Nephron (organoid): Measurements from ENCODE around the gene RDX.

Experiments used
- H3K27ac Mint-ChIP-seq, 3 experiments: 2 replicates each; pipeline ENCODE4 v1.8.0; 2020; ENCODE audit warnings: mixed read lengths in 3 of 3, mild to moderate bottlenecking in 2 of 3, moderate library complexity in 1 of 3
- H3K27me3 Mint-ChIP-seq: 2 replicates; pipeline ENCODE4 v1.8.0; 2021; ENCODE audit warnings: low read depth, mild to moderate bottlenecking, moderate library complexity, mixed read lengths
- H3K36me3 Mint-ChIP-seq: 2 replicates; pipeline ENCODE4 v1.8.0; 2020; ENCODE audit warnings: low read depth, mixed read lengths
- H3K4me1 Mint-ChIP-seq: 2 replicates; pipeline ENCODE4 v1.8.0; 2020; ENCODE audit warnings: mixed read lengths
- H3K4me3 Mint-ChIP-seq, 3 experiments: 2 replicates each; pipeline ENCODE4 v1.8.0; 2020; ENCODE audit warnings: mild to moderate bottlenecking in 3 of 3, mixed read lengths in 3 of 3, moderate library complexity in 2 of 3
- H3K9me3 Mint-ChIP-seq: 2 replicates; pipeline ENCODE4 v1.8.0; 2020; ENCODE audit warnings: mixed read lengths
- TF ChIP-seq, protein P1 (sequence below), 3 experiments: fragments of 200-600 bp; sonication (generic); IDR thresholded peaks; one replicate each; pipeline ENCODE4 v1.5.0; 2021; ENCODE audit warnings: antibody characterized with exemption in 3 of 3; ENCODE audit not compliant: unreplicated experiment in 3 of 3

RDX gene

DNA sequence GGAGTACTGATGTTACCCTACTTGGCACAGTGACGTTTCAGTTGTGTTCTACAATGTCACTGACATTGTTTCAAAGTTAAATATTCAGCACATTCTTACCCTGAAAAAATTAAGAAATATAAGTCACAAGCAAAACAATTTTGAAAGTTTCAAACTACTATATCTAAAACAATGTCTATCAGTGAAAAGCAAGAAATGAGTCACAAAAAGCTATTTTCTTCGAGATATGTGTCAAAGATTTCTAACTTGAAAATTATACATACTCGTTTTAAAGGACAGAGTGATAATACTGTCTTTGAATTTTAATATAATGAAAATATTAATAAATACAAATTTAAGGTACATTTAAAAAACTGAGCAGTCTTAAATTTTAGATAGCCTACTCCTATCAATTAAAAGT, 42.9 kb downstream of the RDX start:
- H3K27ac Mint-ChIP-seq: no peak overlapping the region
- TF ChIP-seq, protein P1, sequence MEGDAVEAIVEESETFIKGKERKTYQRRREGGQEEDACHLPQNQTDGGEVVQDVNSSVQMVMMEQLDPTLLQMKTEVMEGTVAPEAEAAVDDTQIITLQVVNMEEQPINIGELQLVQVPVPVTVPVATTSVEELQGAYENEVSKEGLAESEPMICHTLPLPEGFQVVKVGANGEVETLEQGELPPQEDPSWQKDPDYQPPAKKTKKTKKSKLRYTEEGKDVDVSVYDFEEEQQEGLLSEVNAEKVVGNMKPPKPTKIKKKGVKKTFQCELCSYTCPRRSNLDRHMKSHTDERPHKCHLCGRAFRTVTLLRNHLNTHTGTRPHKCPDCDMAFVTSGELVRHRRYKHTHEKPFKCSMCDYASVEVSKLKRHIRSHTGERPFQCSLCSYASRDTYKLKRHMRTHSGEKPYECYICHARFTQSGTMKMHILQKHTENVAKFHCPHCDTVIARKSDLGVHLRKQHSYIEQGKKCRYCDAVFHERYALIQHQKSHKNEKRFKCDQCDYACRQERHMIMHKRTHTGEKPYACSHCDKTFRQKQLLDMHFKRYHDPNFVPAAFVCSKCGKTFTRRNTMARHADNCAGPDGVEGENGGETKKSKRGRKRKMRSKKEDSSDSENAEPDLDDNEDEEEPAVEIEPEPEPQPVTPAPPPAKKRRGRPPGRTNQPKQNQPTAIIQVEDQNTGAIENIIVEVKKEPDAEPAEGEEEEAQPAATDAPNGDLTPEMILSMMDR (IDR thresholded peaks at IDR 0.05; ENCODE audit: unreplicated experiment in 3 of 3): no peak
- H3K4me1 Mint-ChIP-seq: no peaks in the 10 kb centered on the region
- H3K27me3 Mint-ChIP-seq: no peaks in the 10 kb centered on the region
- H3K9me3 Mint-ChIP-seq: no peaks in the 10 kb centered on the region
- H3K4me3 Mint-ChIP-seq: no peak overlapping the region
- H3K36me3 Mint-ChIP-seq: peaks cover 40% of the 10 kb centered on the region

DNA sequence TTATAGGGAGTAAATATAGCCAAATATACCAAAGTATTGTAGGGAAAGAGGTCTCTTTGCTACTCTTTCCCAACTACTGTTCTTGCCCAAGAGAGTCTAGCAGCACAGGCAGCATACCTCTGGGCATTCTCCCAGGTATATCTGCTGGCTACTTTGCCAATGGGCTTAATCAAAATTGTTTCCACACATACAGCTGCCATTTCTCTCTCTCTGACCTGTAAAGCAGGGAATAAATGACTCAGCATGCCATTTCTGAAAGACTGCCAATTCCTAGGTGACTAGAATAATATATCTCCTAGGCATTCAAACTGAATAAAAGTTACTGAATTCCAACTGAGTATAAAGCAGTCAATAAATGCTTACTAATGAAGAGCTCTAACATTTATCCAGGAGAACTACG, 44.6 kb downstream of the RDX start:
- no peak overlapping the region for H3K27ac Mint-ChIP-seq
- H3K9me3 Mint-ChIP-seq: no peaks in the 10 kb centered on the region
- H3K4me1 Mint-ChIP-seq: no peaks in the 10 kb centered on the region
- H3K36me3 Mint-ChIP-seq: peaks cover 31% of the 10 kb centered on the region
- no peaks in the 10 kb centered on the region for H3K27me3 Mint-ChIP-seq
- TF ChIP-seq, protein P1 (IDR thresholded peaks at IDR 0.05; ENCODE audit: unreplicated experiment in 3 of 3): no peak
- H3K4me3 Mint-ChIP-seq: no peak overlapping the region

DNA sequence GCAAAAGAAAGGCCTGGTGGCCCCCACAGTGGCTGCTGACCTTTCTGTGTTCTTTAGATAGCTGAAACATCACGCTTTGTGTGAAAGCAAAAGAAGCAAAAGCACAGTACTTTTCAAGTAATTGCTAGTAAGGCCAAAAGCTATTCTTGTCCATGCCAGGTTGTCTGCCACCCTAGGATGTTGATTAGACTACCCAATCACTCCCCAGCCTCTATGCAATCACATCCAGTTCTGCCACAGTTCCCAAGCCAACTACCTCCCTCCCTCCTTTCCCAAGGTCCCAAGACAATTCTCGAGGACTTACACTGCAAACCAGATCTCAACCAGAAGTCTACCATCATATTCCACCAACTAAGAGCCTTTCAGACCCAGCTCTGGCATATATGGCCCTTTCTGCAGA, 46.2 kb downstream of the RDX start:
- Mint-ChIP-seq H3K9me3 (no peaks in the 10 kb centered on the region), H3K4me1 (no peaks in the 10 kb centered on the region), H3K27ac (no peak overlapping the region), H3K4me3 (no peak overlapping the region), H3K27me3 (no peaks in the 10 kb centered on the region), H3K36me3 (peaks cover 40% of the 10 kb centered on the region)
- TF ChIP-seq, protein P1 (IDR thresholded peaks at IDR 0.05; ENCODE audit: unreplicated experiment in 3 of 3): no peak

DNA sequence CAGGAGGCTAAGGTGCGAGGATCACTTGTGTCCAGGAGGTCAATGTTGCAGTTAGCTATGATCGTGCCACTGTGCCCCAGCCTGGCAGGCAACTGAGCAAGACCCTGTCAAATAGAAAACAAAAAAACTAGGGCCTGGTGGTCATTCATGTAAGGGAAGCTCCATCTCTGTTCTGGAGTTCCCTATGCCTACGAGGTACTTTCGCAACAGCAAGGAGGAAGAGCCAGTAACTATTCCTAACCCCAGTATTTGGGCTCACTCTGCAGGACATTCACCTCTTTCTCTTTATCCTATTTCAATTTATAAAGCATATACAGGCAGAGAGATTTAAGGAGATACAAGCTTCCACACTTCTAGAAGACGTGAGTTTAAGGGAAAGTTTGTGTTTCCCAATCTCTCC, 46.6 kb downstream of the RDX start:
- Mint-ChIP-seq H3K27me3 (no peaks in the 10 kb centered on the region), H3K9me3 (no peaks in the 10 kb centered on the region), H3K36me3 (peaks cover 40% of the 10 kb centered on the region), H3K27ac (no peak overlapping the region), H3K4me3 (no peak overlapping the region), H3K4me1 (no peaks in the 10 kb centered on the region)
- TF ChIP-seq, protein P1 (IDR thresholded peaks at IDR 0.05; ENCODE audit: unreplicated experiment in 3 of 3): no peak

DNA sequence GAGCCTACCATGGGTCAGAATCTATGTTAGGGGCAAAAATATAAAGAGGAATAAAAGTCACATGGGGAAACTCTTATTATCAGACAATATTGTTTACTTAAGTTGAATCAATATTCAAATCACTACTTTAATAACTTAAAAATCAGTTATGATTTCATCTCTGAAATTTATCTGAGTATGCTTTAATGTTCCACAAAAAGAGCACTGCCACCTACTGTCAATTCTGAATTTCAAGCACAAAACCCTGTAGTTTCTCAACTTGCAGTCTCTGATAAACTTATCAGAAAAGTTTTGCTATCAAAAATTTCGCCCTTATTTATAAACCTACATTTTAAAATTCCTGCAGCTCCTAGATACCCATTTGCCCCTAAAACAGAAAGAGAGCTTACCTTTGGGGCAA, 47.3 kb downstream of the RDX start:
- peaks cover 41% of the 10 kb centered on the region for H3K36me3 Mint-ChIP-seq

DNA sequence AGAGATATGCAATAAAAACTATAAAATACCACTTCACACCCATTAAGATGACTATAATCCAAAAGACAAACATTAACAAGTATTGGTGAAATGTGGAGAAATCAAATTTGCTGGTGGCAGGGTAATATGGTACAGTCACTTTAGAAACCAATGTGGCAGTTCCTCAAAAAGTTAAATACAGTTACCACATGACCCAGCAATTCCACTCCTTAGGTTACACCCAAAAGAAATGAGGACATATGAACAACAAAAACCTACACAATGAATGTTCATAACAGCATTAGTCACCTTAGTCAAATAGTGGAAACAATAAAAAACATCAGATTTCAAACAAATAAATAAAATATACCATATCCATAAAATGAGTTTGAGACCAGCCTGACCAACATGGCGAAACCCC, 52.6 kb downstream of the RDX start:
- Mint-ChIP-seq H3K9me3 (no peaks in the 10 kb centered on the region), H3K36me3 (peaks cover 52% of the 10 kb centered on the region)

More for the DNA sequence above, 47.3 kb downstream of the RDX start:
- no peaks in the 10 kb centered on the region for H3K27me3 Mint-ChIP-seq
- no peak overlapping the region for H3K4me3 Mint-ChIP-seq
- TF ChIP-seq, protein P1 (IDR thresholded peaks at IDR 0.05; ENCODE audit: unreplicated experiment in 3 of 3): peak in 2 of 3 experiments; percentile 17 to 38
- no peak overlapping the region for H3K27ac Mint-ChIP-seq
- no peaks in the 10 kb centered on the region for H3K4me1 Mint-ChIP-seq
- no peaks in the 10 kb centered on the region for H3K9me3 Mint-ChIP-seq

More for the DNA sequence above, 52.6 kb downstream of the RDX start:
- no peak overlapping the region for H3K27ac Mint-ChIP-seq
- no peaks in the 10 kb centered on the region for H3K4me1 Mint-ChIP-seq
- TF ChIP-seq, protein P1 (IDR thresholded peaks at IDR 0.05; ENCODE audit: unreplicated experiment in 3 of 3): no peak
- H3K4me3 Mint-ChIP-seq: no peak overlapping the region
- H3K27me3 Mint-ChIP-seq: no peaks in the 10 kb centered on the region
